K562 (cell line): ENCODE data around the gene BRCC3. TPM values are rescaled to one million over a fixed set of nuclear protein-coding genes. Genes with fewer than 3 reads are reported as not detected.
A peak's percentile ranks its signal among the peaks of the same experiment; 100 is the strongest.

ENCODE experiments used
- CBX8 ChIP-seq: fragments of 200-600 bp; sonication (generic); IDR thresholded peaks from 2 replicates; pipeline ENCODE4 v1.6.1; 2012; ENCODE audit warnings: borderline replicate concordance, mixed run types, low read depth, mild to moderate bottlenecking, moderate library complexity, mixed read lengths, low read length, control low read depth, inconsistent platforms; ENCODE audit not compliant: poor library complexity, severe bottlenecking; ENCODE audit errors: extremely low read depth
- DIDO1 ChIP-seq: fragments of 450-650 bp; IDR thresholded peaks from 2 replicates; pipeline ENCODE4 v1.6.1; 2016; ENCODE audit warnings: low read depth, missing biosample characterization, missing genetic modification characterization
- E4F1 ChIP-seq: fragments of 250-450 bp; sonication (Bioruptor Pico); IDR thresholded peaks from 2 replicates; pipeline ENCODE4 v1.5.0; 2021; ENCODE audit warnings: mild to moderate bottlenecking, borderline replicate concordance
- ELF4 ChIP-seq: fragments of 450-650 bp; formaldehyde crosslinking; IDR thresholded peaks from 2 replicates; pipeline ENCODE4 v1.4.0; 2022; ENCODE audit warnings: missing genetic modification characterization
- FOXA3 ChIP-seq, 2 experiments: fragments of 450-650 bp in 1 of 2; sonication (generic) in 1 of 2; formaldehyde crosslinking; IDR thresholded peaks in 1 of 2; conservative IDR thresholded peaks in 1 of 2; 2 replicates each; pipeline versions ENCODE4 v1.4.0 to v1.8.0; 2020 to 2022; ENCODE audit warnings: mild to moderate bottlenecking in 2 of 2, missing genetic modification reagents in 1 of 2
- FOXJ3 ChIP-seq: sonication (generic); formaldehyde crosslinking; IDR thresholded peaks from 2 replicates; pipeline ENCODE4 v1.4.0; 2020; ENCODE audit warnings: mild to moderate bottlenecking, missing genetic modification reagents
- FOXP1 ChIP-seq: sonication (generic); formaldehyde crosslinking; IDR thresholded peaks from 2 replicates; pipeline ENCODE4 v1.8.0; 2022; ENCODE audit warnings: mild to moderate bottlenecking, missing genetic modification reagents
- HDAC8 ChIP-seq: fragments of 450-650 bp; IDR thresholded peaks from 2 replicates; pipeline ENCODE4 v1.6.1; 2016; ENCODE audit warnings: mild to moderate bottlenecking, missing genetic modification characterization, moderate library complexity, missing compliant biosample characterization
- HMG20B ChIP-seq: fragments of 250-450 bp; sonication (Bioruptor Pico); IDR thresholded peaks from 2 replicates; pipeline ENCODE4 v1.5.0; 2021; ENCODE audit warnings: mild to moderate bottlenecking
- HNRNPUL1 ChIP-seq: fragments of 200-400 bp; formaldehyde crosslinking; IDR thresholded peaks from 2 replicates; pipeline ENCODE4 v1.6.1; 2017; ENCODE audit warnings: low read length
- KDM5B ChIP-seq: fragments of 200-600 bp; sonication (generic); IDR thresholded peaks from 2 replicates; pipeline ENCODE4 v1.6.1; 2012; ENCODE audit warnings: low read depth, mild to moderate bottlenecking, moderate library complexity, low read length, control low read depth, inconsistent platforms; ENCODE audit not compliant: insufficient replicate concordance
- KLF1 ChIP-seq: fragments of 450-650 bp; IDR thresholded peaks from 2 replicates; pipeline ENCODE4 v1.6.1; 2016; ENCODE audit warnings: missing genetic modification characterization, missing compliant biosample characterization
- PHF8 ChIP-seq: fragments of 200-600 bp; sonication (generic); IDR thresholded peaks from 2 replicates; pipeline ENCODE4 v1.6.1; 2012; ENCODE audit warnings: mixed run types, mild to moderate bottlenecking, inconsistent platforms, low read length, moderate library complexity, borderline replicate concordance
- POLR2AphosphoS5 ChIP-seq: IDR thresholded peaks from 2 replicates; pipeline ENCODE4 v1.6.1; 2011; ENCODE audit warnings: mild to moderate bottlenecking, low read depth, low read length, moderate library complexity; ENCODE audit not compliant: control insufficient read depth, insufficient read depth
- SAFB2 ChIP-seq: fragments of 200-400 bp; formaldehyde crosslinking; IDR thresholded peaks from 2 replicates; pipeline ENCODE4 v1.6.1; 2018; ENCODE audit warnings: borderline replicate concordance, low read length, low read depth, moderate library complexity; ENCODE audit not compliant: severe bottlenecking
- TAF1 ChIP-seq: IDR thresholded peaks from 2 replicates; pipeline ENCODE4 v1.6.1; 2011; ENCODE audit warnings: mild to moderate bottlenecking, low read length, moderate library complexity; ENCODE audit not compliant: insufficient read depth, control insufficient read depth, severe bottlenecking; ENCODE audit errors: extremely low read depth
- TCF7 ChIP-seq: sonication (generic); IDR thresholded peaks from 2 replicates; pipeline ENCODE4 v1.6.1; 2016; ENCODE audit warnings: antibody characterized with exemption, borderline replicate concordance
- USF2 ChIP-seq: sonication (generic); formaldehyde crosslinking; IDR thresholded peaks from 2 replicates; pipeline ENCODE4 v1.5.0; 2020; ENCODE audit warnings: missing genetic modification reagents
- XRCC4 ChIP-seq: IDR thresholded peaks from one replicate; pipeline ENCODE4 v1.6.1; 2011; ENCODE audit not compliant: insufficient read depth, insufficient read length; ENCODE audit errors: extremely low read depth
- ZBED1 ChIP-seq: IDR thresholded peaks from 2 replicates; pipeline ENCODE4 v1.6.1; 2014
- ZFP1 ChIP-seq: fragments of 450-650 bp; formaldehyde crosslinking; IDR thresholded peaks from 2 replicates; pipeline ENCODE4 v1.4.0; 2020; ENCODE audit warnings: mild to moderate bottlenecking, mixed read lengths
- ZNF174 ChIP-seq: fragments of 250-450 bp; sonication (Bioruptor Pico); IDR thresholded peaks from 2 replicates; pipeline ENCODE4 v1.4.0; 2020; ENCODE audit warnings: mild to moderate bottlenecking
- ZNF431 ChIP-seq: sonication (generic); formaldehyde crosslinking; IDR thresholded peaks from 2 replicates; pipeline ENCODE4 v1.8.0; 2022; ENCODE audit warnings: mild to moderate bottlenecking, missing genetic modification reagents
- ZNF740 ChIP-seq, 3 experiments: fragments of 200-800 bp in 1 of 3; sonication (Bioruptor generic) in 1 of 3; sonication (generic) in 1 of 3; formaldehyde crosslinking in 1 of 3; IDR thresholded peaks; 2 replicates each; pipeline versions ENCODE4 v1.6.1 to v1.8.0; 2016 to 2022; ENCODE audit warnings: mild to moderate bottlenecking in 2 of 3, missing compliant biosample characterization in 2 of 3, missing genetic modification characterization in 2 of 3, missing genetic modification reagents in 1 of 3
- polyA plus RNA-seq, 8 experiments: library from polyadenylated mRNA; depleted of rRNA in 4 of 8; stranded (reverse) in 5 of 8; unstranded in 3 of 8; fragments of >200 nt; fragmentation: Nextera tagmentation in 2 of 8; fragmentation: Illumina TruSeq in 1 of 8; extraction: Ambion mirVana in 2 of 8; extraction: Trizol in 1 of 8; gene quantifications; 2 replicates each; pipeline versions ENCODE4 v1.2.1 to v1.2.3, GENCODE V29; 2011 to 2014; ENCODE audit warnings: inconsistent platforms in 1 of 8, missing spikeins in 1 of 8
- total RNA-seq, 7 experiments: library from RNA; depleted of rRNA in 6 of 7; stranded (reverse); fragments of >200 nt in 6 of 7; fragmentation: Illumina TruSeq in 2 of 7; extraction: Trizol in 2 of 7; gene quantifications; 2 replicates each; pipeline versions ENCODE4 v1.2.1 to v1.2.3, GENCODE V29; 2011 to 2021; ENCODE audit warnings: low replicate concordance in 1 of 7

BRCC3 gene
- total and polyA plus RNA-seq, 9 of the 15 experiments (the other 6 are each of a cell fraction or from before 2014, with no cell fraction given) = 9.6 to 44.8 (median 26.7) TPM

- TF ChIP-seq PHF8 (peak; percentile 83), ZNF431 (CRISPR knock-in tag) (no peak), FOXA3 (CRISPR knock-in tag; conservative IDR thresholded peaks at IDR 0.05 in 1 of 2, IDR thresholded peaks at IDR 0.05 in 1 of 2) (no peak), ZBED1 (no peak), KDM5B (peak; percentile 86), FOXJ3 (no peak), XRCC4 (no peak), TAF1 (peak; percentile 73), HMG20B (CRISPR knock-in tag) (no peak), ZFP1 (CRISPR knock-in tag) (no peak), KLF1 (0 out of 2 replicates have a peak, but pooled peaks have one; percentile 59), USF2 (CRISPR knock-in tag) (no peak), CBX8 (no peak), ELF4 (CRISPR knock-in tag) (no peak), ZNF740 (CRISPR knock-in tag; IDR thresholded peaks at IDR 0.05) (no peak), ZNF740 (tag; IDR thresholded peaks at IDR 0.05) (no peak), E4F1 (no peak), ZNF174 (CRISPR knock-in tag) (no peak), POLR2AphosphoS5 (peak; percentile 44), SAFB2 (no peak), HDAC8 (no peak), HNRNPUL1 (no peak), FOXP1 (CRISPR knock-in tag) (no peak), TCF7 (no peak), DIDO1 (tag) (no peak)
Measured at GRCh38 chrX:155070975-155071693, at the start of gene BRCC3, which contains the start of the genes CMC4 and MTCP1 (continued).
